HepG2 (cell line): ENCODE results near the gene ZNF282. TPM values are rescaled to one million over a fixed set of nuclear protein-coding genes. Genes with fewer than 3 reads are reported as not detected.
"Not testable (repeated sequence)": the region's sequence is repeated elsewhere in the genome, so short reads cannot be mapped to it uniquely, and the experiment has no call there.

Experiments
- ATAC-seq: fragments of 200-7000 bp; cut with Tn5 transposase; 3 replicates; pipeline ENCODE4 v1.9.1; 2020; ENCODE audit warnings: mild to moderate bottlenecking, moderate library complexity
- BruUV-seq: library from RNA; stranded (reverse); fragments of 400-500 nt; replicated peaks from 2 replicates; lab custom pipeline; 2021; lab: Mats Ljungman, UMichigan
- CTCF ChIA-PET: fragments of 300-600 bp; formaldehyde crosslinking; extraction: SDS; loops from one replicate; lab custom pipeline; 2021; ENCODE audit warnings: low total read pairs, inconsistent platforms, low intra/inter-chr PET ratio; lab: Yijun Ruan, JAX
- POLR2A ChIA-PET: fragments of 350-600 bp; sonication (Branson Sonifier 250); formaldehyde crosslinking; loops from one replicate; lab custom pipeline; 2020; ENCODE audit warnings: antibody characterized with exemption, inconsistent platforms; lab: Yijun Ruan, JAX
- DNase-seq: peaks from one replicate; pipeline ENCODE4 v3.0.0-alpha.2; 2015; ENCODE audit warnings: low spot score
- FAIRE-seq: peaks from 3 replicates; lab custom pipeline; 2011; peaks lifted over from hg19 to GRCh38; lab: Jason Lieb, UNC
- H2AFZ ChIP-seq: one replicate; pipeline ENCODE4 v1.6.1; 2011; ENCODE audit warnings: low read length, inconsistent platforms
- H3K27ac ChIP-seq: fragments of 300-600 bp; 3 replicates; pipeline ENCODE4 v1.8.0; 2011; ENCODE audit warnings: mixed run types, mild to moderate bottlenecking, mixed read lengths, low read length, inconsistent platforms; ENCODE audit not compliant: insufficient read depth; ENCODE audit errors: extremely low read length
- H3K27me3 ChIP-seq, 2 experiments: fragments of 200-600 bp in 1 of 2; 2 replicates in 1 of 2; 3 replicates in 1 of 2; pipeline versions ENCODE4 v1.6.0 to v1.8.0; 2011; ENCODE audit warnings: low read length in 2 of 2, mild to moderate bottlenecking in 2 of 2, moderate library complexity in 2 of 2, inconsistent platforms in 1 of 2; ENCODE audit not compliant: insufficient read depth in 2 of 2, control insufficient read depth in 1 of 2
- H3K36me3 ChIP-seq, 2 experiments: fragments of 200-600 bp in 1 of 2; replicated peaks in 1 of 2; 2 replicates in 1 of 2; 3 replicates in 1 of 2; pipeline versions ENCODE4 v1.5.1 to v1.8.0; 2011; ENCODE audit warnings: low read length in 2 of 2, inconsistent platforms in 1 of 2; ENCODE audit not compliant: insufficient read depth in 2 of 2, control insufficient read depth in 1 of 2
- H3K4me1 ChIP-seq: 2 replicates; pipeline ENCODE4 v1.5.1; 2012; ENCODE audit warnings: low read length, inconsistent platforms; ENCODE audit not compliant: insufficient read depth
- H3K4me2 ChIP-seq: 2 replicates; pipeline ENCODE4 v1.6.0; 2011; ENCODE audit warnings: low read depth, low read length, inconsistent platforms
- H3K4me3 ChIP-seq, 3 experiments: fragments of 200-600 bp in 1 of 3; sonication (generic), shearing (Covaris generic) in 1 of 3; replicated peaks in 1 of 3; 2 replicates each; pipeline ENCODE4 v1.5.1; 2011 to 2016; ENCODE audit warnings: low read length in 3 of 3, inconsistent platforms in 2 of 3, low read depth in 2 of 3, mild to moderate bottlenecking in 2 of 3, control low read depth in 1 of 3, mixed read lengths in 1 of 3; ENCODE audit not compliant: insufficient read depth in 1 of 3
- H3K79me2 ChIP-seq: one replicate; pipeline ENCODE4 v1.6.1; 2011; ENCODE audit warnings: low read length, inconsistent platforms; ENCODE audit not compliant: insufficient read depth
- H3K9ac ChIP-seq: 2 replicates; pipeline ENCODE4 v1.6.0; 2011; ENCODE audit warnings: mild to moderate bottlenecking, low read depth, low read length, inconsistent platforms; ENCODE audit not compliant: insufficient read depth
- H3K9me3 ChIP-seq: 2 replicates; pipeline ENCODE4 v1.5.1; 2012; ENCODE audit warnings: mild to moderate bottlenecking, low read length
- H4K20me1 ChIP-seq: 2 replicates; pipeline ENCODE4 v1.6.0; 2011; ENCODE audit warnings: inconsistent platforms, mild to moderate bottlenecking, low read length, moderate library complexity; ENCODE audit not compliant: insufficient read depth
- BHLHE40 ChIP-seq: IDR thresholded peaks from 2 replicates; pipeline ENCODE4 v1.6.1; 2011; ENCODE audit warnings: low read length, improper control_type of control experiment
- PPARG ChIP-seq: conservative IDR thresholded peaks from 2 replicates; pipeline ENCODE4 v1.6.1; 2016; ENCODE audit warnings: missing biosample characterization, missing genetic modification reagents
- WGBS: methylation state at CpG from one replicate; pipeline ENCODE4 v1.1.6; 2017; ENCODE audit warnings: low lambda C conversion rate; 5-methylcytosine and 5-hydroxymethylcytosine counted together
- in situ Hi-C: cut with HindIII; loops from 2 replicates; pipeline ENCODE4 v1.10.0; 2017; ENCODE audit warnings: low pct_unique_long_range_greater_than_20kb; ENCODE audit not compliant: extremely low pct_ligation_motif_present
- intact Hi-C: fragments of 100-400 bp; cut with micrococcal nuclease; formaldehyde crosslinking; loops from one replicate; pipeline ENCODE4 v1.10.0; 2022; ENCODE audit not compliant: unreplicated experiment
- polyA plus RNA-seq, 8 experiments: library from polyadenylated mRNA; depleted of rRNA in 3 of 8; stranded (reverse) in 7 of 8; unstranded in 1 of 8; fragments of >200 nt; fragmentation: Illumina TruSeq in 4 of 8; extraction: Trizol in 4 of 8; gene quantifications; 2 replicates each; pipeline versions ENCODE4 v1.2.1 to v1.2.3, GENCODE V29; 2011 to 2016; ENCODE audit warnings: low read depth in 4 of 8, missing spikeins in 1 of 8, mixed read lengths in 1 of 8; ENCODE audit not compliant: insufficient read depth in 1 of 8
- total RNA-seq, 5 experiments: library from RNA; depleted of rRNA; stranded (reverse); fragments of >200 nt; fragmentation: Illumina TruSeq; extraction: Trizol; gene quantifications; 2 replicates each; pipeline ENCODE4 v1.2.3, GENCODE V29; 2016; ENCODE audit warnings: low read depth in 1 of 5

Gene ZNF282
- total and polyA plus RNA-seq, 2 of the 13 experiments (the other 11 are each of a cell fraction or from before 2014, with no cell fraction given), result 9.1 to 20.9 TPM

GRCh38 chr7:149251518-149251917, 56.2 kb downstream of the ZNF282 start:
- H3K9me3 ChIP-seq, intact Hi-C loops, H3K79me2 ChIP-seq, H3K27me3 ChIP-seq, H3K9ac ChIP-seq, H3K4me1 ChIP-seq, in situ Hi-C loops, DNase-seq, H4K20me1 ChIP-seq, ATAC-seq, BruUV-seq, CTCF ChIA-PET, H2AFZ ChIP-seq, H3K4me2 ChIP-seq, H3K27ac ChIP-seq, H3K4me3 ChIP-seq, FAIRE-seq: not testable (repeated sequence)
- WGBS, result 98% methylated on average over 10 of the region's 10 CpGs
- peaks cover 27 to 41% of the 10 kb centered on the region in 2 experiments for H3K36me3 ChIP-seq
- POLR2A ChIA-PET, result interaction anchor here (1.4 kb wide), 1 partner anchor 10 kb away, joined by 5 read pairs; the partner anchor contains the start of gene ZNF783

GRCh38 chr7:149252378-149252777, 57.0 kb downstream of the ZNF282 start:
- H3K79me2 ChIP-seq, result peaks cover 2% of the 10 kb centered on the region
- ATAC-seq (no peak), DNase-seq (no peak), FAIRE-seq (no peak)
- H3K27ac ChIP-seq, result no peak overlapping the region
- H3K9me3 ChIP-seq, result no peaks in the 10 kb centered on the region
- no peaks in the 10 kb centered on the region for H4K20me1 ChIP-seq
- no peak overlapping the region for H3K4me3 ChIP-seq
- H3K4me2 ChIP-seq, result no peak overlapping the region
- peaks cover 27 to 41% of the 10 kb centered on the region in 2 experiments for H3K36me3 ChIP-seq
- no TSS peak for BruUV-seq
- ChIA-PET CTCF (no interaction called here), POLR2A (no interaction called here)
- no peak overlapping the region for H3K9ac ChIP-seq
- H2AFZ ChIP-seq, result no peak overlapping the region
- H3K27me3 ChIP-seq, result no peaks in the 10 kb centered on the region
- no peaks in the 10 kb centered on the region for H3K4me1 ChIP-seq
- in situ Hi-C loops, result no loop called here
- WGBS, result 100% methylated on average over 1 of the region's 2 CpGs
- intact Hi-C loops, result no loop called here
- TF ChIP-seq BHLHE40 (no peak), PPARG (CRISPR knock-in tag) (no peak)
- TF ChIP-seq, all 625 proteins: peak for 0
